Loucy (cell line): ENCODE results near the gene ZDHHC21.

Source experiments
- H2AFZ ChIP-seq: fragments of 200-600 bp; sonication (generic); 2 replicates; pipeline ENCODE4 v1.6.0; 2016; ENCODE audit warnings: antibody characterized with exemption, mild to moderate bottlenecking, low read length, moderate library complexity
- H3F3A ChIP-seq: fragments of 200-600 bp; 2 replicates; pipeline ENCODE4 v1.6.0; 2016; ENCODE audit warnings: antibody characterized with exemption, low read depth, mild to moderate bottlenecking
- H3K27me3 ChIP-seq: fragments of 200-600 bp; sonication (generic); 2 replicates; pipeline ENCODE4 v1.6.1; 2014; ENCODE audit warnings: low read length, mild to moderate bottlenecking; ENCODE audit not compliant: insufficient read depth, poor library complexity, severe bottlenecking
- H3K36me3 ChIP-seq: fragments of 200-600 bp; sonication (generic); 2 replicates; pipeline ENCODE4 v1.6.1; 2016; ENCODE audit warnings: low read length; ENCODE audit not compliant: insufficient read depth
- H3K4me1 ChIP-seq: fragments of 200-600 bp; sonication (generic); 2 replicates; pipeline ENCODE4 v1.5.1; 2014; ENCODE audit warnings: low read length, mild to moderate bottlenecking; ENCODE audit not compliant: insufficient read depth, poor library complexity, severe bottlenecking
- H3K4me2 ChIP-seq: fragments of 200-600 bp; sonication (generic); 2 replicates; pipeline ENCODE4 v1.6.0; 2014; ENCODE audit warnings: antibody characterized with exemption, low read length, low read depth, mild to moderate bottlenecking; ENCODE audit not compliant: poor library complexity, severe bottlenecking
- H3K4me3 ChIP-seq: fragments of 200-600 bp; sonication (generic); 2 replicates; pipeline ENCODE4 v1.5.1; 2014; ENCODE audit warnings: low read length, mild to moderate bottlenecking, mixed read lengths; ENCODE audit not compliant: poor library complexity, severe bottlenecking
- H3K79me2 ChIP-seq: fragments of 200-600 bp; sonication (generic); 2 replicates; pipeline ENCODE4 v1.6.1; 2014; ENCODE audit warnings: low read length; ENCODE audit not compliant: insufficient read depth
- H3K9ac ChIP-seq: fragments of 200-600 bp; sonication (generic); 2 replicates; pipeline ENCODE4 v1.6.0; 2014; ENCODE audit warnings: mild to moderate bottlenecking, low read depth, low read length, moderate library complexity; ENCODE audit not compliant: poor library complexity, severe bottlenecking
- H3K9me2 ChIP-seq: fragments of 200-600 bp; sonication (generic); replicated peaks from 2 replicates; pipeline ENCODE4 v1.6.1; 2016; ENCODE audit warnings: low read depth, low read length, mixed read lengths
- H3K9me3 ChIP-seq: fragments of 200-600 bp; sonication (generic); 2 replicates; pipeline ENCODE4 v1.6.1; 2014; ENCODE audit warnings: mild to moderate bottlenecking, antibody characterized with exemption, low read length, low read depth; ENCODE audit not compliant: insufficient read depth
- H4K20me1 ChIP-seq: fragments of 200-600 bp; sonication (generic); 2 replicates; pipeline ENCODE4 v1.6.0; 2014; ENCODE audit warnings: antibody characterized with exemption, low read length, mild to moderate bottlenecking; ENCODE audit not compliant: insufficient read depth, poor library complexity, severe bottlenecking
- CTCF ChIP-seq: fragments of 200-600 bp; sonication (generic); conservative IDR thresholded peaks from 2 replicates; pipeline ENCODE4 v1.5.1; 2014; ENCODE audit warnings: mild to moderate bottlenecking, antibody characterized with exemption, low read length
- EZH2phosphoT487 ChIP-seq: fragments of 200-600 bp; IDR thresholded peaks from 2 replicates; pipeline ENCODE4 v1.6.1; 2018; ENCODE audit warnings: antibody characterized with exemption, mild to moderate bottlenecking, moderate library complexity, borderline replicate concordance

ZDHHC21 gene

GRCh38 chr9:14722391-14723035, 29.3 kb upstream of the ZDHHC21 start, which contains the start of gene CER1:
TSS of gene CER1 (minus strand) at chr9:14722733. CDS start at chr9:14722672, 61 bp downstream.
- H3K9ac ChIP-seq = no peak within 1 kb of the TSS
- no peaks in the 10 kb centered on the region for H3K9me2 ChIP-seq
- H3K9me3 ChIP-seq = no peaks in the 10 kb centered on the region
- H3K4me3 ChIP-seq = no peak within 1 kb of the TSS
- H3K4me1 ChIP-seq = no peaks in the 10 kb centered on the region
- H3K4me2 ChIP-seq = no peak within 1 kb of the TSS
- no peaks in the 10 kb centered on the region for H3F3A ChIP-seq
- no peaks in the 10 kb centered on the region for H3K79me2 ChIP-seq
- H3K36me3 ChIP-seq = no peaks in the 10 kb centered on the region
- H2AFZ ChIP-seq = no peak within 1 kb of the TSS
- no peaks in the 10 kb centered on the region for H4K20me1 ChIP-seq
- TF ChIP-seq EZH2phosphoT487 (no peak), CTCF (no peak)
- no peaks in the 10 kb centered on the region for H3K27me3 ChIP-seq

- no peak overlapping the region for H3K9ac ChIP-seq
- no peaks in the 10 kb centered on the region for H3K9me3 ChIP-seq
- H3K36me3 ChIP-seq = no peaks in the 10 kb centered on the region
- no peak overlapping the region for H3K4me2 ChIP-seq
- no peaks in the 10 kb centered on the region for H3F3A ChIP-seq
- H3K4me3 ChIP-seq = no peak overlapping the region
- H4K20me1 ChIP-seq = no peaks in the 10 kb centered on the region
- no peak overlapping the region for H2AFZ ChIP-seq
- no peaks in the 10 kb centered on the region for H3K9me2 ChIP-seq
- no peaks in the 10 kb centered on the region for H3K4me1 ChIP-seq
- no peak for TF ChIP-seq EZH2phosphoT487
- no peak for TF ChIP-seq CTCF
- H3K79me2 ChIP-seq = no peaks in the 10 kb centered on the region
- no peaks in the 10 kb centered on the region for H3K27me3 ChIP-seq
Measured at GRCh38 chr9:14719231-14719923, 26.1 kb upstream of the ZDHHC21 start.

GRCh38 chr9:14715102-14715501, 21.9 kb upstream of the ZDHHC21 start:
- H3K27me3 ChIP-seq = no peaks in the 10 kb centered on the region
- H3K79me2 ChIP-seq = no peaks in the 10 kb centered on the region
- no peaks in the 10 kb centered on the region for H4K20me1 ChIP-seq
- no peaks in the 10 kb centered on the region for H3K9me2 ChIP-seq
- H3K4me3 ChIP-seq = no peak overlapping the region
- no peak overlapping the region for H3K4me2 ChIP-seq
- TF ChIP-seq EZH2phosphoT487 = no peak
- no peak for TF ChIP-seq CTCF
- H3K9me3 ChIP-seq = 0 out of 2 replicates have a peak, but pooled peaks cover 1% of the 10 kb centered on the region
- H3K36me3 ChIP-seq = no peaks in the 10 kb centered on the region
- H3K4me1 ChIP-seq = no peaks in the 10 kb centered on the region
- H2AFZ ChIP-seq = no peak overlapping the region
- no peaks in the 10 kb centered on the region for H3F3A ChIP-seq
- no peak overlapping the region for H3K9ac ChIP-seq
